Measurements from ENCODE around the gene CBFA2T3.

CBFA2T3 gene

GRCh38 chr16:88936556-88937205, 40.3 kb downstream of the CBFA2T3 start:
- no peak for DNase-seq

- no peak for DNase-seq
Observed at GRCh38 chr16:88936008-88936555, 40.9 kb downstream of the CBFA2T3 start.

DNA sequence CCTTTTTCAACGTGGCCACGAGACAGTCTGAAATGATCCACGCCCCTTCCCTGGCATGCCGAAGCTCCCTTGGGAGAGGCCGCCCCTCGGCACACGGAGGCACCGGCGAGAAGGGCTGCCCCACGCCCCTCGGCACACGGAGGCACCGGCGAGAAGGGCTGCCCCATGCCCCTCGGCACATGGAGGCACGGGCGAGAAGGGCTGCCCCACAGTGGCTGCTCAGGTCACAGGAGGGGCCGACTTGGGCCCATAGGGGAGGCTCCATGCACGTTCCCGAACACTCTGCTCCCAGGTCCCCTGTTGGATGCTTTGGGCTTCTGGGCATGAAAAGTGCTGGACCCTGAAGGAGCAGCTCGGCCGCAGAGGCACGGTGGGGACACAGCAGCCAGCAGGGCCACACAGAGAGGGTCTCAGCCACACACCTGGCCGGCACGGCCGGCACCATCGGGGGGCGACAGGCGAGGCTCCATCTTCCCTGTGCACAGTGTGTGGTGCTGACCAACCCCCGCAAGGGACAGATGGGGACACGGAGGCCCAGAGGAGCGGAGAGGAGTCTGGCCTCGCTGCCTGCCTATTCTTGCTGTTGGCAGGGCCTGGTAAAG, 42.8 kb downstream of the CBFA2T3 start:
- no peak for DNase-seq

DNA sequence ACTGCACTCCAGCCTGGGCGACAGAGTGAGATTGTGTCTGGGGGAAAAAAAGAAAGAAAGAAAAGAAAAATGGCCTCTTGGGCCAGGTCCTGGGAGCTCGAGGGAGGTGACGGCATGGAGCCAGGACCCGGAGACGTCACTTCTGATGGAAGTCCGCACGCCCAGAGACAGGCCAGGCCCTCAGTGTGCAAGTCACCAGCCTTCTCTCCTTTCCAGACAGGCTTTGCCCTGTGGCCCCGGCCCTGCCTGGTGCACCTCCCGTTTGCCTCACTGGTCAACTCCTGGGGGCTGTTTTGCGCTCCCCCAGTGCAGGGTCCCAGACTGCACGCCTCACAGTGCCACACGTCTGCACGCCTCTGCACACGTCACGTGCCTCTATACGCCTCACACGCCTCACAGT, 44.1 kb downstream of the CBFA2T3 start:
- DNase-seq, result no peak

DNA sequence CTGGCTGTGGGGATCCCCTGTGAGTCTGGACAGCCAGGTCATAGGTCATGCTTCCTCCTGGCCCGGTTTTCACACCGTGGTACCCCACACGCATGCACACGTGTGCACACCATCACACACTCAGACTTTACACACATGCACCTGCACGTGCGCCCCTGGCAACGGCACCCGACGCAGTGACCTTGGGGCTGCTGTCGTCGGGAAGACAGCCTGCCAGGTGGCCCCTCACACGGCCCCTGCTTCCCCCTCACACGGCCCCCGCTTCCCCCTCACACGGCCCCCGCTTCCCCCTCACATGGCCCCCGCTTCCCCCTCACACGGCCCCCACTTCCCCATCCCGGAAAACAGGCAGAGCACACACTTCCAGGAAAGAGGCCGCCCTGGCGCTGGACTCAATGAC, 45.1 kb downstream of the CBFA2T3 start:
- DNase-seq, result no peak

GRCh38 chr16:88931373-88931900, 45.6 kb downstream of the CBFA2T3 start:
- DNase-seq, result no peak

DNA sequence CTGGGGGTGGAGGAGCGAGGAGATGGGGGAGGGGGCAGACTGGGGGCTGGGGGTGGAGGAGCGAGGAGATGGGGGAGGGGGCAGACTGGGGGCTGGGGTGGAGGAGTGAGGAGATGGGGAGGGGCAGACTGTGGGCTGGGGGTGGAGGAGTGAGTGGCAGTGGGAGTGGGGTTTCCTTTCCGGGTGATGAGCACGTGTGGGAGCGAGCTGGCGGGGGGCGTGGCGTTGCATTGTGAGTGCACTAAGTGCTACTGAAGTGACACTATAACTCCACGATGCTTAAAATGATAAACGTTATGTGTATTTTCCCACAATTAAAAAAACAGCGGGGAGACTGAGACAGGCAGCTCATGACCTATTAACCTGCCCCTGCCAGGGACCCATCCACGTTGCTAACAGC, 46.3 kb downstream of the CBFA2T3 start:
- no peak for DNase-seq

DNA sequence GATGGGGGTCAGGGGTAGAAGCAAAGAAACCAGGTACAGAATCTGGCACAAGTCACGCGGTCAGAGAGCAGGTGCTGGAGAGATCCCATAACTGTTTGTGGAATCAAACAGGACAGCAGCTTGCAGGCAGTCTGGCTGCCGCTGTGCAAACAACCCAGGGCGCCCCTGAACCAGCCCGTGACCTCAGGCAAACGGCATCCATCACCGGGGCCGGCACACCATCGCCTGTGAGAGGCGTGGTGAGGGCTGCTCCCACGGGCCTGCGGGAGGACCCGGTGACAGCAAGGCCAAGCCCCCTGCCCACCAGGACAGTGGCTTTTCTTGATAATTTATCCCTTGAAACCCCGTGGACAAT, 47.9 kb downstream of the CBFA2T3 start:
- DNase-seq, result no peak

- no peak for DNase-seq
Observed at GRCh38 chr16:88928405-88929090, 48.5 kb downstream of the CBFA2T3 start.

DNA sequence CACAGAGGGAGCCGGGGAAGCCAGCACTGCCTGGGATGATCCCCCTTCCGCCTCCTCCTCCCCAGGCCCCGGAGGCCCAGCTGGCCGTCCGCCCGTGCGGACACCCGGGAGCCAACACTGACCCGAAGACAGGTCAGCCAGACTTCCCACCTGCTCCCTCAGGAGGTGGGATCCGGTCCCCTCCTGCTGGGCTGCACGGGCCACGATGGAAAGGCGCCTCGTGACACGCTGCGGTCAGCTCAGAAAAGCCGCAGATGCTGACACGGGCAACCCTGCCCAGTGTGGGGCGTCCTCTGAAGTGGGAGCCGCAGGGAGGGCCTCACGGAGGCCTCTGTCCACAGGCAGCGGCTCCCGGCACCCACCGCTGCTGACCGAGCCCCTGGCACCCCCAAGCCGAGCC, 49.3 kb downstream of the CBFA2T3 start:
- no peak for DNase-seq

GRCh38 chr16:88927010-88927409, 50.0 kb downstream of the CBFA2T3 start:
- DNase-seq, result no peak

- no peak for DNase-seq
Observed at GRCh38 chr16:88926374-88926990, 50.5 kb downstream of the CBFA2T3 start.

- no peak for DNase-seq
Observed at GRCh38 chr16:88925540-88925887, 51.5 kb downstream of the CBFA2T3 start.

- no peak for DNase-seq
Observed at GRCh38 chr16:88924834-88925539, 52.0 kb downstream of the CBFA2T3 start.

GRCh38 chr16:88923926-88924833, 52.8 kb downstream of the CBFA2T3 start:
- no peak for DNase-seq

DNA sequence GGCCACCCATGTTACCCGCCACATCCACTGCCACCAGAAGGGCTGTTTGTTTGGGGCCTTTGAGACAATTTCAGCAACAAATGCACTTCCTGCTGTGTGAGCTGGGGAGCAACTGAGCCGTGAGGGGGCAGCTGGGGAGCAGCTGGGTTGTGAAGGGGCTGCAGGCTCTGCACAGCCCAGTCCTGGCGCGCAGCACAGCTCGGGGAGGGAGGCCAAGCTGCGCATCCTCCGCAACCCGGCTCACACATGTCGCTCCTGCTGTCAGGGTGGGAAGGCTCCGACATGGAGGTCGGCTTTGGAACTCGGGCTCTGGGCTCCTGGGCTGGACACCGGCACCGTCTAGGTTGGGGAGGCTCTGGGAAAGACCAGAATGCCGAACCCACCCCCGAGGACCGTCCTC, 53.6 kb downstream of the CBFA2T3 start:
- DNase-seq, result no peak

DNA sequence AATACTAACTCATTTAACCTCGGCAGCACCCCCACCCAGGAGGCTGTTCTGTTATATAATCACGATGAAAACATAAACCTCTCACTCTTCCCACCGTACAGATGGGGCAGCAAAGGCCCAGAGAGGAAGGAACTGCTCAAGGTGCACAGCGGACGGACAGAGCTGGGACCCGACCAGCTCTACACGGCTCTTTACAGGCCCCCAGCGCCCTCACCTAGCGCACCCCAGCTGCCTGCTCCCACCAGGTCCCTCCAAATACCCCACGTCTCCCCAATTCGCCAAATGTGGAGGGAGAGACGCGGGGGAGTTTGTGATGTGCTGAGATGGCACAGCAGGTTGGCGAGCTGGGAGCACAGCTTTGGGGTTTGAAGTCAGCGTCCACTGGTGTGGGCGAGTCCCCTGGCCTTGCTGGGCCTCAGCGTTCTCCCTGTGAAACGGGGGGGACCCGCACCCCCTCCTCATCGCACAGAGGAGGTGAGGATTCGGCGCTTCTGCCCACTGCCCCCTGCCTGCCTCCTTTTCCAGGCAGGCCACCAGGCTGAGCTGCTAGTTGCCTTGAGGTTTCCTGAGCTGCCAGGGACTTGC, 54.1 kb downstream of the CBFA2T3 start:
- no peak for DNase-seq

GRCh38 chr16:88922114-88922825, 54.7 kb downstream of the CBFA2T3 start:
- no peak for DNase-seq

- DNase-seq, result no peak
Observed at GRCh38 chr16:88921591-88921990, 55.4 kb downstream of the CBFA2T3 start.
